ENCODE measurements around the gene ARV1.

Gene ARV1

GRCh38 chr1:230964896-230965295 lies 14.0 kb upstream of the ARV1 start:
- no peaks in the 10 kb centered on the region for H3K4me1 ChIP-seq (ENCODE audit: insufficient read depth, low read length)
- H3K36me3 ChIP-seq (ENCODE audit: insufficient read depth, low read length) = no peaks in the 10 kb centered on the region
- no peak overlapping the region for H3K9ac ChIP-seq (ENCODE audit: low read depth, low read length)
- H3K9me3 ChIP-seq (ENCODE audit: control insufficient read depth, insufficient read depth, low read length) = no peaks in the 10 kb centered on the region

GRCh38 chr1:230965535-230965934 lies 13.4 kb upstream of the ARV1 start:
- Histone ChIP-seq H3K36me3 (ENCODE audit: insufficient read depth, low read length) (no peaks in the 10 kb centered on the region), H3K4me1 (ENCODE audit: insufficient read depth, low read length) (no peaks in the 10 kb centered on the region), H3K9ac (ENCODE audit: low read depth, low read length) (no peak overlapping the region), H3K9me3 (ENCODE audit: control insufficient read depth, insufficient read depth, low read length) (no peaks in the 10 kb centered on the region)

DNA sequence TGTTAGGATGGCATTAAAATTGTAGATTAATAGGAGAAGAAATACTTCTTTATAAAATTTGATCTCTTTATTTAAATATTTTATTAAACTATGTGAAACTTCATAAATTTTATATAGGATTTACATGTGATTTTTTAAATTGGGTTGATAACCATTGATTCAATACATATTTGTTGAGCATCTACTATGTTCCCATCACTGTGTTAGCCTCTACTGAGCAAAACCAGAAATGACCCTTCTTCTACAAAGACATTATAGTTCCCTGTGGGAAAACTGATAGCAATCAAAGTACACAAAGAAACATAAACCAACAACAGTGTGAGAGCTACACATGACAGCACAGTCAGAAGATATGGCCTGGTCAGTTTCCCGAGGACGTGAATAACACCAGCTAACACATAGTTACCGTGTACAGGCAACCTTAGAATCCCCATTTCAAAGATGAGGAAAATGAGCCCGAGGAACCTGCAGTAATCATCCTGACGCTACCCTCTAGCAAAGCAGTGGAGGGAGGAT lies 12.5 kb upstream of the ARV1 start:
- Histone ChIP-seq H3K9ac (ENCODE audit: low read depth, low read length) (no peak overlapping the region), H3K4me1 (ENCODE audit: insufficient read depth, low read length) (no peaks in the 10 kb centered on the region), H3K36me3 (ENCODE audit: insufficient read depth, low read length) (no peaks in the 10 kb centered on the region), H3K9me3 (ENCODE audit: control insufficient read depth, insufficient read depth, low read length) (no peaks in the 10 kb centered on the region)

GRCh38 chr1:230970432-230970831 lies 8.5 kb upstream of the ARV1 start:
- Histone ChIP-seq H3K9ac (ENCODE audit: low read depth, low read length) (no peak overlapping the region), H3K4me1 (ENCODE audit: insufficient read depth, low read length) (no peaks in the 10 kb centered on the region), H3K36me3 (ENCODE audit: insufficient read depth, low read length) (no peaks in the 10 kb centered on the region), H3K9me3 (ENCODE audit: control insufficient read depth, insufficient read depth, low read length) (no peaks in the 10 kb centered on the region)

DNA sequence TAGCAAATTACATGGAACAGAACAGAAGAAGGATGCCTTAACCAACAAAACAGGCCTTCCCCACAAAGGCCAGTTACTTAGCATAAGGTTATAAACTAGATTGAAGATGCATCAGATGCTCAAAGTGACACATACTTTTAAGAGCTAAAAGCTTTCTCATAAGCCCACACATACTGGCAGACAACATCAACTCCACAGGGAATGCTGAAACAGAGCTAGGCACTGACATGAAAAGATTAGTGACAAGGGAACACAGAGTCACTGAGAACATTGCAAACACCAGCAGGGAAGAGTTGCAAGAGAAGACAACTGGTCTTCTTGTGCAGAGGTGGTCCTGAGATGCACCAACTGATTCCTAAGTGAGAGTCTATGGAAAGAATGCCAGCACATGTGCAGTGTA lies 7.1 kb upstream of the ARV1 start:
- no peaks in the 10 kb centered on the region for H3K4me1 ChIP-seq (ENCODE audit: insufficient read depth, low read length)
- no peak overlapping the region for H3K9ac ChIP-seq (ENCODE audit: low read depth, low read length)
- H3K9me3 ChIP-seq (ENCODE audit: control insufficient read depth, insufficient read depth, low read length) = no peaks in the 10 kb centered on the region
- no peaks in the 10 kb centered on the region for H3K36me3 ChIP-seq (ENCODE audit: insufficient read depth, low read length)

- no peak overlapping the region for H3K9ac ChIP-seq (ENCODE audit: low read depth, low read length)
- H3K9me3 ChIP-seq (ENCODE audit: control insufficient read depth, insufficient read depth, low read length) = no peaks in the 10 kb centered on the region
- H3K36me3 ChIP-seq (ENCODE audit: insufficient read depth, low read length) = no peaks in the 10 kb centered on the region
- 0 out of 2 replicates have a peak, but pooled peaks cover 3% of the 10 kb centered on the region for H3K4me1 ChIP-seq (ENCODE audit: insufficient read depth, low read length)
Measured at GRCh38 chr1:230972855-230973271, 6.0 kb upstream of the ARV1 start.

- H3K4me1 ChIP-seq (ENCODE audit: insufficient read depth, low read length) = 0 out of 2 replicates have a peak, but pooled peaks cover 4% of the 10 kb centered on the region
- no peaks in the 10 kb centered on the region for H3K9me3 ChIP-seq (ENCODE audit: control insufficient read depth, insufficient read depth, low read length)
- no peak overlapping the region for H3K9ac ChIP-seq (ENCODE audit: low read depth, low read length)
- H3K36me3 ChIP-seq (ENCODE audit: insufficient read depth, low read length) = no peaks in the 10 kb centered on the region
Measured at GRCh38 chr1:230975636-230976035, 3.3 kb upstream of the ARV1 start.

GRCh38 chr1:230976360-230976759 lies 2.5 kb upstream of the ARV1 start:
- no peak overlapping the region for H3K9ac ChIP-seq (ENCODE audit: low read depth, low read length)
- no peaks in the 10 kb centered on the region for H3K36me3 ChIP-seq (ENCODE audit: insufficient read depth, low read length)
- 0 out of 2 replicates have a peak, but pooled peaks cover 4% of the 10 kb centered on the region for H3K4me1 ChIP-seq (ENCODE audit: insufficient read depth, low read length)
- H3K9me3 ChIP-seq (ENCODE audit: control insufficient read depth, insufficient read depth, low read length) = no peaks in the 10 kb centered on the region

DNA sequence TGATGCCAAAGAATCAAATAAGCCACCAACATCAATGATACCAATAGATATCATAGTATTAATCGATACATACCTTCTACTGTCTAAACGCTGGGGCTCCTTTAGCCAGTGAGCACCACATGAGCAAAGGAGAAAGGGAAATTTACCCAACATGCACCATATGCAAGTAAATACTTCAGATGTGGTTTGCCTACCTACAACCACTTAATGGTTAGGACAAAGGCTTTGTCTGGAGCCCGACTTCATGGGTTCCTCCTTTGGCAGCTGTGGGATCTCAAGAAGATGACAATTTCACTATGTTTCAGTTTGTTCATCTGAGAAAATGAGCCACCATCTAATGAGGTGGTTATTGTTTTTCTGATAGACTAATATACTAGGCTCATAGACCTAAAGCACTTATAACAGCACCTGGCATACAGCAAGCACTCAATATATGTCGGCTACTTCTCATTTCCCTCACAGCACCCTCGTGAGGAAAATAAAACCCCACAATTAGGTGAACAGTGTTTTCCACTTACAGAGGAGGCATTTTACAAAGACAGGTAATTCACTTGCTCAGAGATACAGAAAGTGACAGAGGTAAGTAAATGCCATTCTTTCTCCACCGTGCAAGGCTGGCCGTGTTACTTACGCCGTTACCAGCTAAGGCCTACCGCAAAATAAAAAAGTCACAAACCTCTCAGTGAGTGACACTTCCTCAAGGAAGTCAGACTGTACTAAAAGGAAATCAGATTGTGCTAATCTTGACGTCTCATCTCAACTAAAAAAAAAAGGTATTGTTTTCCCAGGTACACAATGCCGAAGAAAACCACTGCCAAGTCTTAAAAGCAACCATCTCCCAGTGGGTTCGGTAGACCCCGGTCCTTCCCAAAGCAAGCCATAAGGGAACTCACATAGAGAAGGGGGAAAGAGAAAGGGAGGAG lies 1.8 kb upstream of the ARV1 start:
- Histone ChIP-seq H3K9me3 (ENCODE audit: control insufficient read depth, insufficient read depth, low read length) (no peaks in the 10 kb centered on the region), H3K36me3 (ENCODE audit: insufficient read depth, low read length) (no peaks in the 10 kb centered on the region), H3K9ac (ENCODE audit: low read depth, low read length) (no peak overlapping the region), H3K4me1 (ENCODE audit: insufficient read depth, low read length) (0 out of 2 replicates have a peak, but pooled peaks cover 4% of the 10 kb centered on the region)

DNA sequence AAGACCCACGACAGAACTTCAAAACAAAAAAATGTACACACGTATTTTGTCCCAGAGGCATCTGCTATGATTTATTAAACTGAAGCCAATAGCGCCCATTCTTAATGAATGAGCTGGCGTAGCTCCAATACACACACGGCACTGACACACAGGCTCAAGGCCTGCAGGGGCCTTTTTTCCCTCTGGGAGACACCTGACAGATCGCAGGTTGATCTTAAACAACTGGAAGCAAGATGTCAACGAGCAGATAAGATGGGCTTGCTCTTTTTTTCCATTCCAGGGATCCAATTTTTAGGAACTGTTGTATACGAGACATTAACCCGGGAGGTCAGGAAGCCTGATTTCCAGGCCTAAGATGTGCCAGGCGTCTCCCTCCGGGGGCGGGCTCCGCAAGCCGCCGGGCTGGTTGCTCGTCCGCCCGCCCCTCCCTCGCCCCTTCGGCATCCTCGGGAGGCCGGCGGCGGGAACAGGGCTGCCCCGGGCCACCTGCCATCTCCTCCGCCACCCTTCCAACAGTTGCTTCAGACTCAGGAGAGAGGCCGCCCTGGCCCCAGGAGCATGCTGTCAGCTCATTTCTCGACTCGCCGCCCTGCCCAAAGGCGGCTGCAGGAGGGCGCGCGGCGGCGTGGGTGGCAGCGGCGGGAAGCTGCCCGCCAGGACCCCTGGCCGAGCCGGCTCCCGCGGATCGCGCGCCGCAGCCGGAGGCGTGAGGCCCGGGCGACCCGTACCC lies 968 bp upstream of the ARV1 start:
- H3K36me3 ChIP-seq (ENCODE audit: insufficient read depth, low read length) = no peaks in the 10 kb centered on the region
- H3K4me1 ChIP-seq (ENCODE audit: insufficient read depth, low read length) = 0 out of 2 replicates have a peak, but pooled peaks cover 4% of the 10 kb centered on the region
- H3K9ac ChIP-seq (ENCODE audit: low read depth, low read length) = peak overlapping the region; percentile 64; the same call in 1 of the 2 replicates
- H3K9me3 ChIP-seq (ENCODE audit: control insufficient read depth, insufficient read depth, low read length) = no peaks in the 10 kb centered on the region

DNA sequence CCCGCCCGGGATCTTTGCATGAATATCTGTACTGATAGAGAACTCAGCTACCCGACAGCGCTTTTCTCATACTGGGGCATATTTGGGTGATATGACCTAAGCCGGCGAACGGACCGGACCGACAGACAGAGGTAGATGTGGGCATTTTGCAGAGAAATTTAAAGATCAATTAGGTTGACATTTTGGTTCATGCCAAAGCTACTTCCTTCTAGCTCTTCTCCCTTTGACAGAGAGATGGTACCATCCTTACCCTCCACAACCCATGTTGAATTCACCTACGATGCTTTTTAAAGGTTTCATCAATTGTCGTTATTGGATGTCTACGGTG lies 459 bp downstream of the ARV1 start:
- H3K9me3 ChIP-seq (ENCODE audit: control insufficient read depth, insufficient read depth, low read length) = no peaks in the 10 kb centered on the region
- H3K9ac ChIP-seq (ENCODE audit: low read depth, low read length) = peak overlapping the region; percentile 64; the same call in 1 of the 2 replicates
- H3K36me3 ChIP-seq (ENCODE audit: insufficient read depth, low read length) = no peaks in the 10 kb centered on the region
- H3K4me1 ChIP-seq (ENCODE audit: insufficient read depth, low read length) = 0 out of 2 replicates have a peak, but pooled peaks cover 4% of the 10 kb centered on the region

- H3K4me1 ChIP-seq (ENCODE audit: insufficient read depth, low read length) = 0 out of 2 replicates have a peak, but pooled peaks cover 4% of the 10 kb centered on the region
- H3K36me3 ChIP-seq (ENCODE audit: insufficient read depth, low read length) = no peaks in the 10 kb centered on the region
- no peak overlapping the region for H3K9ac ChIP-seq (ENCODE audit: low read depth, low read length)
Measured at GRCh38 chr1:230979952-230980351, 1.1 kb downstream of the ARV1 start.

DNA sequence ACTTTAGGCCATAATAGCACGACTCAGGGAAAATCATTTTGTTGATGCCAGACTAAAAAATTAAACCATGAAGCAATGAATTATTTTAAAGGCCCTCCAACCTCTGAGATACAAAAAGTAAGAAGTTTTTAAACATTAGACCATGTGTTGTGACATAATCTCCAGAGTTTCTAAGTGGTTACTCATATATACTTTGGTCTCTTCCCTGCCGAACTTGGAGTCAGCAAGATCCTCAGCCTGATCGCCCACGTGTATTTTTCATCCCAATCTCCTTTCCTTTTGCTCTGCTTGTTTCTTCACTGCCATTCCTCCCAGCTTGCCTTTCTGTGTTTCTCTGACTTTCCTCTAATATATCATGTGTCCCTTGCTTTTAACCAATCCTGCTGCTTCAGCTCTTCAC lies 3.8 kb downstream of the ARV1 start:
- Histone ChIP-seq H3K9me3 (ENCODE audit: control insufficient read depth, insufficient read depth, low read length) (no peaks in the 10 kb centered on the region), H3K9ac (ENCODE audit: low read depth, low read length) (no peak overlapping the region), H3K36me3 (ENCODE audit: insufficient read depth, low read length) (no peaks in the 10 kb centered on the region), H3K4me1 (ENCODE audit: insufficient read depth, low read length) (0 out of 2 replicates have a peak, but pooled peaks cover 8% of the 10 kb centered on the region)

More at GRCh38 chr1:230979952-230980351, 1.1 kb downstream of the ARV1 start:
- H3K9me3 ChIP-seq (ENCODE audit: control insufficient read depth, insufficient read depth, low read length) = no peaks in the 10 kb centered on the region

DNA sequence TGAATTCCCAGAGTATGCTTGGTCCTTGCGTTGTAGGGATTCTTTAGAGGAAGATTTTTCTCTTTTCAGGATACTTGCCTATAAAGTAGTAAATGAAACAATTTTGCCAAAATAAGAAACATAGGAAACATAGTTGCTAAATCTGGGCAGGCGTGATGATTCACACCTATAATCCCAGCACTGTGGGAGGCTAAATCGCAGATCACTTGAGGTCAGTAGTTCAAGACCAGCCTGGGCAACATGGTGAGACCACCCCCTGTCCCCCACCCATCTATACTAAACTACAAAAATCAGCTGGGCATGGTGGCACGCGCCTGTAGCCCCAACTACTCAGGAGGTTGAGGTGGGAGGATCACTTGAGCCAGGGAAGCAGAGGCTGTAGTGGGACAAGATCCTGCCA lies 4.9 kb downstream of the ARV1 start:
- H3K9me3 ChIP-seq (ENCODE audit: control insufficient read depth, insufficient read depth, low read length) = no peaks in the 10 kb centered on the region
- 0 out of 2 replicates have a peak, but pooled peaks cover 5% of the 10 kb centered on the region for H3K4me1 ChIP-seq (ENCODE audit: insufficient read depth, low read length)
- H3K36me3 ChIP-seq (ENCODE audit: insufficient read depth, low read length) = no peaks in the 10 kb centered on the region
- no peak overlapping the region for H3K9ac ChIP-seq (ENCODE audit: low read depth, low read length)
